Left kidney (tissue), 2 donors: ENCODE data around the gene COL10A1. TPM values are rescaled to one million over a fixed set of nuclear protein-coding genes. Genes with fewer than 3 reads are reported as not detected.

Experiments
- DNase-seq: peaks from one replicate; pipeline ENCODE4 v3.0.0-alpha.2; 2013
- polyA plus RNA-seq: library from polyadenylated mRNA; unstranded; fragments of 120-200 nt; gene quantifications from one replicate; pipeline ENCODE4 v1.2.1, GENCODE V29; 2013; ENCODE audit not compliant: insufficient read length

The COL10A1 gene
- polyA plus RNA-seq, 1 donor, result 0.55 TPM

GRCh38 chr6:116083052-116083451 is 42.9 kb downstream of the COL10A1 start:
- no peak for DNase-seq

GRCh38 chr6:116078945-116079344 is 47.0 kb downstream of the COL10A1 start:
- no peak for DNase-seq

- DNase-seq, result no peak
Observed at GRCh38 chr6:116078522-116078921, 47.4 kb downstream of the COL10A1 start.

- DNase-seq, result no peak
Observed at GRCh38 chr6:116074732-116075390, 51.1 kb downstream of the COL10A1 start.

- DNase-seq, result no peak
Observed at GRCh38 chr6:116073765-116074440, 52.0 kb downstream of the COL10A1 start.

GRCh38 chr6:116072368-116072767 is 53.6 kb downstream of the COL10A1 start:
- no peak for DNase-seq

GRCh38 chr6:116070616-116071389 is 55.1 kb downstream of the COL10A1 start:
- no peak for DNase-seq

- DNase-seq, result no peak
Observed at GRCh38 chr6:116070101-116070500, 55.8 kb downstream of the COL10A1 start.

Other genes with a start within 250 kb of the COL10A1 start
- gene FRK, start 65.2 kb downstream of the COL10A1 start, polyA plus RNA-seq, result 5.8 TPM
- gene NT5DC1, start 25.3 kb downstream of the COL10A1 start, polyA plus RNA-seq, result 55.5 TPM
- 63.1 TPM for gene TSPYL4, start 127.9 kb upstream of the COL10A1 start, polyA plus RNA-seq
- gene TSPYL1, start 153.8 kb upstream of the COL10A1 start, polyA plus RNA-seq, result 103 TPM
- 45.5 TPM for gene DSE, start 244.8 kb upstream of the COL10A1 start, polyA plus RNA-seq